ENCODE results near the gene TREH.

DNA sequence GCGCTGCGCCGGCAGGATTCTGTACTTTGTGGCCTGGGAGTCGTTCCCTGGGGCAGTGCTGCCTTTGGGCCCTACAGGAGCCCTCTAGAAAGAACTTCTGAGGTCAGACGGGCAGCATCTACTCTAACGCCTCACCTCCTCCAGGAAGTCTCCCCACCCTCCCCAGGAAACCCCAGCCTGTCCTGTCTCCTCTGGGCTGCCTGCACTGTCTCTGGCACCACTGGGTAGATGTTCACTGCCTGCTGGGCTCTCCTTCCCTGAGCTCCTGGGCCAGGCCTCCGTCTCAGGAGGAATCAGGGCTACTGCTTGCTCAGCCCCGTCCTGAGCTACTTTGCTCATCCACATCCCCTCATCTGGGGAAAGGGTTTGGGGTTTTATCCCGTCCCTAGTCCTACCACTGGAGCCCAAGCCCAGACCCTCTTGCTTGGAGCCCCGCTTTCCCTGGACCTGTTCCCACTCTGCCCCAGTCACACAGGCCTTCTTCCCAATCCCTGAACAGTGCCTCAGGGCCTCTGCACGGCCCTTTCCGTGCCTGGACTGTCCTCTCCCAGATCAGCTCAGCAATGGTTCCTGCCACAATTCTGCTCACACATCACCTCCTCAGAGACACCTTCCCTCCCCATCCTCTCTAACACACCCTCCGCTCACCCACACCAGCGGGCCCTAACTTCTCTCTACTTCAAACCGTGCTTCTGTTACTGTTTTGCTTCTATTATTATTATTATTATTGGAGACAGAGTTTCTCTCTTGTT, 11.3 kb upstream of the TREH start:
- TF ChIP-seq POLR2A (IDR thresholded peaks at IDR 0.05), result no peak
- TF ChIP-seq, protein P1, sequence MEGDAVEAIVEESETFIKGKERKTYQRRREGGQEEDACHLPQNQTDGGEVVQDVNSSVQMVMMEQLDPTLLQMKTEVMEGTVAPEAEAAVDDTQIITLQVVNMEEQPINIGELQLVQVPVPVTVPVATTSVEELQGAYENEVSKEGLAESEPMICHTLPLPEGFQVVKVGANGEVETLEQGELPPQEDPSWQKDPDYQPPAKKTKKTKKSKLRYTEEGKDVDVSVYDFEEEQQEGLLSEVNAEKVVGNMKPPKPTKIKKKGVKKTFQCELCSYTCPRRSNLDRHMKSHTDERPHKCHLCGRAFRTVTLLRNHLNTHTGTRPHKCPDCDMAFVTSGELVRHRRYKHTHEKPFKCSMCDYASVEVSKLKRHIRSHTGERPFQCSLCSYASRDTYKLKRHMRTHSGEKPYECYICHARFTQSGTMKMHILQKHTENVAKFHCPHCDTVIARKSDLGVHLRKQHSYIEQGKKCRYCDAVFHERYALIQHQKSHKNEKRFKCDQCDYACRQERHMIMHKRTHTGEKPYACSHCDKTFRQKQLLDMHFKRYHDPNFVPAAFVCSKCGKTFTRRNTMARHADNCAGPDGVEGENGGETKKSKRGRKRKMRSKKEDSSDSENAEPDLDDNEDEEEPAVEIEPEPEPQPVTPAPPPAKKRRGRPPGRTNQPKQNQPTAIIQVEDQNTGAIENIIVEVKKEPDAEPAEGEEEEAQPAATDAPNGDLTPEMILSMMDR (IDR thresholded peaks at IDR 0.05), result no peak

All from uterus (tissue), 2 donors.